ENCODE results near the gene CBLC.

Gene CBLC

DNA sequence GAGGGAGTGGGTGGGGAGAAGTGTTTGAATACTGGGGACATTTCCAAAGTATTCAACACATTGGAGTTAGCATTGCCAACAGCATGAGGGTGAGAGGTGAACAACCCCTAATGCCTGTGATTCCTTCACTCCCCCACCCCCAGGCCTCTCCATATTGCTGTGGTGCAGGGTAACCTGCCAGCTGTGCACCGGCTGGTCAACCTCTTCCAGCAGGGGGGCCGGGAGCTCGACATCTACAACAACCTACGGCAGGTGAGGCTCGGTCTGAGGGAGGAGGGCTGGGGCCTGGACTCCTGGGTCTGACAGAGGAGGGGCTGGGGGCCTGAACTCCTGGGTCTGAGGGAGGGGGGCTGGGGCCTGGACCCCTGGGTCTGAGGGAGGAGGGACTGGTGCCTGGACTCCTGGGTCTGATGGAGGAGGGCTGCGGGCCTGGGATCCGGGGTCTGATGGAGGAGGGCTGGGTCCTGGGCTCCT lies 21.6 kb upstream of the CBLC start:
- no peak overlapping the region for H2BK5ac ChIP-seq (ENCODE audit: low read length)
- no peak overlapping the region for H3K9ac ChIP-seq (ENCODE audit: low read depth, low read length, poor library complexity)
- H3K4me3 ChIP-seq (ENCODE audit: low read length in 2 of 2), result no peak overlapping the region
- H3K27me3 ChIP-seq (ENCODE audit: control insufficient read depth in 3 of 3, insufficient read depth in 3 of 3, low read depth in 1 of 3, low read length in 3 of 3), result peaks cover 0 to 66% (median 27%) of the 10 kb centered on the region in 3 experiments
- no peak overlapping the region for H4K91ac ChIP-seq (ENCODE audit: low read depth, low read length, poor library complexity)
- H3K9me3 ChIP-seq (replicated peaks in 1 of 2; ENCODE audit: control insufficient read depth in 2 of 2, insufficient read depth in 1 of 2, low read depth in 1 of 2, low read length in 2 of 2), result no peaks in the 10 kb centered on the region
- H3K36me3 ChIP-seq (replicated peaks in 1 of 2; ENCODE audit: control insufficient read depth in 2 of 2, insufficient read depth in 2 of 2, low read length in 2 of 2), result peaks cover 0 to 10% of the 10 kb centered on the region in 2 donors
- DNase-seq (ENCODE audit: low spot score), result no peak
- H2BK120ac ChIP-seq (ENCODE audit: low read depth, low read length), result no peak overlapping the region
- no peak overlapping the region for H2AFZ ChIP-seq (ENCODE audit: low read length)
- H2BK12ac ChIP-seq (ENCODE audit: low read length), result no peak overlapping the region
- no peak overlapping the region for H3K4me2 ChIP-seq (ENCODE audit: insufficient read depth, low read length, poor library complexity, severe bottlenecking)
- no peak overlapping the region for H3K14ac ChIP-seq (ENCODE audit: low read length)
- H3K4ac ChIP-seq (ENCODE audit: low read length), result no peak overlapping the region
- no peak overlapping the region for H3K23ac ChIP-seq (ENCODE audit: low read depth, low read length, poor library complexity)
- H2BK15ac ChIP-seq (ENCODE audit: low read length), result peak overlapping the region; percentile 24
- no peak overlapping the region for H4K8ac ChIP-seq (ENCODE audit: low read depth, low read length)
- WGBS, 2 donors (ENCODE audit: extremely low coverage in 2 of 2, insufficient read length in 2 of 2, insufficient replicate concordance in 1 of 2), result no CpG with 5 or more reads among the region's 7 CpGs
- no peak overlapping the region for H3K27ac ChIP-seq (replicated peaks; ENCODE audit: low read length)
- H3K4me1 ChIP-seq (ENCODE audit: control insufficient read depth in 2 of 2, insufficient read depth in 1 of 2, low read depth in 1 of 2, low read length in 2 of 2), result peaks cover 17 to 28% of the 10 kb centered on the region in 2 donors
- H2AK5ac ChIP-seq (ENCODE audit: low read depth, low read length), result no peak overlapping the region
- H3K79me1 ChIP-seq (ENCODE audit: low read depth, low read length), result no peaks in the 10 kb centered on the region
- no peak overlapping the region for H3K18ac ChIP-seq (ENCODE audit: low read length)

DNA sequence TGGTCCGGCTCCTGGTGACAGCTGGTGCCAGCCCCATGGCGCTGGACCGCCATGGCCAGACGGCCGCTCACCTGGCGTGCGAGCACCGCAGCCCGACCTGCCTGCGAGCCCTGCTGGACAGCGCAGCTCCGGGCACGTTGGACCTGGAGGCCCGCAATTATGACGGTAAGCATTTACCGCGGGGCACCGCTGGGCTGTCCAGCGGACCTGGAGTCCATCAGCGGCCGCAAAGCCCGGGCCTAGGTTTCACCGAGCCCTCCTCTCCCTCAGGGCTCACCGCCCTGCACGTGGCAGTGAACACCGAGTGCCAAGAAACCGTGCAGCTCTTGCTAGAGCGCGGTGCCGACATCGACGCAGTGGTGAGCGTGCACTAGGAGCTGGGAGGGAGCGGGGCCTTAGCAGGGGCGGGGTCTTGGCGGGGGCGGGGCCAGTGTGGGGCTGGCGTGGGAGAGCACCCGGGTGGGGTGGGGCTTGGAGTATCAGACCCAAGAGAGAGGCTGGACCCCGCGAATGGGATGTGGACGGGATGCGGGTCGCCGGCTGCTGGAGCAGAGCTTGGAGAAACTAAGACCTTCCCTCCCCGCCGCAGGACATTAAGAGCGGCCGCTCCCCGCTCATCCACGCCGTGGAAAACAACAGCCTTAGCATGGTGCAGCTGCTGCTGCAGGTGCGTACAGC lies 20.5 kb upstream of the CBLC start:
- peaks cover 0 to 10% of the 10 kb centered on the region in 2 donors for H3K36me3 ChIP-seq (replicated peaks in 1 of 2; ENCODE audit: control insufficient read depth in 2 of 2, insufficient read depth in 2 of 2, low read length in 2 of 2)
- peak overlapping the region; percentile 92 for H2BK5ac ChIP-seq (ENCODE audit: low read length)
- WGBS, 2 donors (ENCODE audit: extremely low coverage in 2 of 2, insufficient read length in 2 of 2, insufficient replicate concordance in 1 of 2), result no CpG with 5 or more reads among the region's 53 CpGs
- no peak overlapping the region for H4K8ac ChIP-seq (ENCODE audit: low read depth, low read length)
- H4K91ac ChIP-seq (ENCODE audit: low read depth, low read length, poor library complexity), result no peak overlapping the region
- H2BK120ac ChIP-seq (ENCODE audit: low read depth, low read length), result no peak overlapping the region
- peak overlapping the region; percentile 69 for H3K4ac ChIP-seq (ENCODE audit: low read length)
- H3K9me3 ChIP-seq (replicated peaks in 1 of 2; ENCODE audit: control insufficient read depth in 2 of 2, insufficient read depth in 1 of 2, low read depth in 1 of 2, low read length in 2 of 2), result no peaks in the 10 kb centered on the region
- no peak overlapping the region for H2BK12ac ChIP-seq (ENCODE audit: low read length)
- no peak for DNase-seq (ENCODE audit: low spot score)
- peak overlapping the region; percentile 82 for H3K23ac ChIP-seq (ENCODE audit: low read depth, low read length, poor library complexity)
- no peak overlapping the region for H3K27ac ChIP-seq (replicated peaks; ENCODE audit: low read length)
- H3K27me3 ChIP-seq (ENCODE audit: control insufficient read depth in 3 of 3, insufficient read depth in 3 of 3, low read depth in 1 of 3, low read length in 3 of 3), result peaks cover 0 to 62% (median 27%) of the 10 kb centered on the region in 3 experiments
- H2BK15ac ChIP-seq (ENCODE audit: low read length), result peak overlapping the region; percentile 69
- peak overlapping the region; percentile 90 for H3K4me2 ChIP-seq (ENCODE audit: insufficient read depth, low read length, poor library complexity, severe bottlenecking)
- no peak overlapping the region for H2AFZ ChIP-seq (ENCODE audit: low read length)
- peak overlapping the region; percentile 77 for H3K14ac ChIP-seq (ENCODE audit: low read length)
- H3K79me1 ChIP-seq (ENCODE audit: low read depth, low read length), result no peaks in the 10 kb centered on the region
- H2AK5ac ChIP-seq (ENCODE audit: low read depth, low read length), result peak overlapping the region; percentile 1
- H3K4me1 ChIP-seq (ENCODE audit: control insufficient read depth in 2 of 2, insufficient read depth in 1 of 2, low read depth in 1 of 2, low read length in 2 of 2), result peaks cover 17 to 28% of the 10 kb centered on the region in 2 donors
- H3K9ac ChIP-seq (ENCODE audit: low read depth, low read length, poor library complexity), result peak overlapping the region; percentile 85
- peak overlapping the region; percentile 17 to 82 for H3K4me3 ChIP-seq (ENCODE audit: low read length in 2 of 2)
- H3K18ac ChIP-seq (ENCODE audit: low read length), result peak overlapping the region; percentile 98

DNA sequence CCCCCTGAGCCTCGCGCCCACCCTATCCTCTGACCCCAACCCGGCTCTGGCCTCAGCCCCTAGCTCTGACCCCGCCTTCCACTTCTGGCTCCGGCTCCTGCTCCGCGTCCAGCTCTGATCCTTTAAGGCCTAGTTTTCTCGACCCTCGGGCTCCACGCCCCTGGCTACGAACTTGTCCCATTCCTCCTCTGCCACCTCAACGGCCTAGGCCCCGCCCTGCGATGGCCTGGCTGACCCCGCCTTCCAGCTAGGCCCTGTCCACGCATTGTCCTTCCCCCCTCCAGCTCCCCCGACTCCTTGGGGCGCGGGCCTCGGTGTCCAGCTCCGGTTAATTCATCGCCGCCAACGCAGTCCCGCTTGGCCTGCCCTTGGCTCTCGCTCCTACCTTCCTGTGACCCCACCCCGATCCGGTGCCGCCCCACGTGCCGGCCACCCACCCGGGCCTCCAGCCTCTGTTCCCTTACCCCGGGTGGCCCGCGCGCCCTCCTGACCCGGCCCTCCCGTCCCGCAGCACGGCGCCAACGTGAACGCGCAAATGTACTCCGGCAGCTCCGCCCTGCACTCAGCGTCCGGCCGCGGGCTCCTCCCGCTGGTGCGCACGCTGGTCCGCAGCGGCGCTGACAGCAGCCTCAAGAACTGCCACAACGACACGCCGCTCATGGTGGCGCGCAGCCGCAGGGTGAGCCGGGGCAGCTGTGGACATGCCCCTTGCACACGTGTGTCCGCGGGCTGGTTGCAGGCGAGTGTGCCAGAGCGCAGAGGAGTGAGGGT lies 19.8 kb upstream of the CBLC start:
- Histone ChIP-seq H3K27ac (replicated peaks; ENCODE audit: low read length) (no peak overlapping the region), H2AFZ (ENCODE audit: low read length) (no peak overlapping the region), H3K36me3 (replicated peaks in 1 of 2; ENCODE audit: control insufficient read depth in 2 of 2, insufficient read depth in 2 of 2, low read length in 2 of 2) (peaks cover 0 to 10% of the 10 kb centered on the region in 2 donors), H3K27me3 (ENCODE audit: control insufficient read depth in 3 of 3, insufficient read depth in 3 of 3, low read depth in 1 of 3, low read length in 3 of 3) (peaks cover 0 to 57% (median 25%) of the 10 kb centered on the region in 3 experiments), H3K18ac (ENCODE audit: low read length) (peak overlapping the region; percentile 98), H3K79me1 (ENCODE audit: low read depth, low read length) (no peaks in the 10 kb centered on the region), H3K4me3 (ENCODE audit: low read length in 2 of 2) (peak overlapping the region; percentile 17 to 82), H2AK5ac (ENCODE audit: low read depth, low read length) (no peak overlapping the region), H2BK5ac (ENCODE audit: low read length) (peak overlapping the region; percentile 92), H3K14ac (ENCODE audit: low read length) (peak overlapping the region; percentile 79), H3K4me2 (ENCODE audit: insufficient read depth, low read length, poor library complexity, severe bottlenecking) (peak overlapping the region; percentile 90), H2BK12ac (ENCODE audit: low read length) (no peak overlapping the region), H2BK15ac (ENCODE audit: low read length) (peak overlapping the region; percentile 25), H2BK120ac (ENCODE audit: low read depth, low read length) (no peak overlapping the region), H3K9ac (ENCODE audit: low read depth, low read length, poor library complexity) (peak overlapping the region; percentile 85), H4K8ac (ENCODE audit: low read depth, low read length) (no peak overlapping the region), H4K91ac (ENCODE audit: low read depth, low read length, poor library complexity) (no peak overlapping the region), H3K9me3 (replicated peaks in 1 of 2; ENCODE audit: control insufficient read depth in 2 of 2, insufficient read depth in 1 of 2, low read depth in 1 of 2, low read length in 2 of 2) (no peaks in the 10 kb centered on the region), H3K4ac (ENCODE audit: low read length) (no peak overlapping the region), H3K4me1 (ENCODE audit: control insufficient read depth in 2 of 2, insufficient read depth in 1 of 2, low read depth in 1 of 2, low read length in 2 of 2) (peaks cover 17 to 23% of the 10 kb centered on the region in 2 donors), H3K23ac (ENCODE audit: low read depth, low read length, poor library complexity) (peak overlapping the region; percentile 82)
- no CpG with 5 or more reads among the region's 68 CpGs for WGBS, 2 donors (ENCODE audit: extremely low coverage in 2 of 2, insufficient read length in 2 of 2, insufficient replicate concordance in 1 of 2)
- peak; percentile 71 for DNase-seq (ENCODE audit: low spot score)

DNA sequence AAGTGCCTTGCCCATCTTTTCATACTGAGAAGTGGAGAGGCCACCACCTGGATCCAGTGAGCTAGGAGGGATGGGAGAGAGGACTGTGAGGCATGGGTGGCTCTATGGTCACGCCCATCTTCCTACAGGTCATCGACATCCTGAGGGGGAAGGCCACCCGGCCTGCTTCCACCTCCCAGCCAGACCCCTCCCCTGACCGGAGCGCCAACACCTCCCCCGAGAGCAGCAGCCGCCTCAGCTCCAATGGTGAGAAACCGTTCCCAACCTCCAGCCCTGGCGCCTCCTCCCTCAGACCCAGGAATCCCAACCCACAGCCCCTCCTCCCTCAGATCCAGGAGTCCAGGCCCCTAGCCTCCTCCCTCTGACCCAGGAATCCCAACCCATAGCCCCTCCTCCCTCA lies 19.1 kb upstream of the CBLC start:
- Histone ChIP-seq H3K4me1 (ENCODE audit: control insufficient read depth in 2 of 2, insufficient read depth in 1 of 2, low read depth in 1 of 2, low read length in 2 of 2) (peaks cover 15 to 19% of the 10 kb centered on the region in 2 donors), H2BK12ac (ENCODE audit: low read length) (no peak overlapping the region), H3K27me3 (ENCODE audit: control insufficient read depth in 3 of 3, insufficient read depth in 3 of 3, low read depth in 1 of 3, low read length in 3 of 3) (peaks cover 0 to 52% (median 25%) of the 10 kb centered on the region in 3 experiments), H3K18ac (ENCODE audit: low read length) (peak overlapping the region; percentile 67), H2AFZ (ENCODE audit: low read length) (no peak overlapping the region), H3K9me3 (replicated peaks in 1 of 2; ENCODE audit: control insufficient read depth in 2 of 2, insufficient read depth in 1 of 2, low read depth in 1 of 2, low read length in 2 of 2) (no peaks in the 10 kb centered on the region), H4K8ac (ENCODE audit: low read depth, low read length) (no peak overlapping the region), H4K91ac (ENCODE audit: low read depth, low read length, poor library complexity) (no peak overlapping the region), H3K36me3 (replicated peaks in 1 of 2; ENCODE audit: control insufficient read depth in 2 of 2, insufficient read depth in 2 of 2, low read length in 2 of 2) (peaks cover 0 to 10% of the 10 kb centered on the region in 2 donors), H2AK5ac (ENCODE audit: low read depth, low read length) (no peak overlapping the region), H2BK120ac (ENCODE audit: low read depth, low read length) (no peak overlapping the region), H3K14ac (ENCODE audit: low read length) (no peak overlapping the region), H3K4me3 (ENCODE audit: low read length in 2 of 2) (peak overlapping the region in 1 of 2 donors; percentile 82), H2BK5ac (ENCODE audit: low read length) (no peak overlapping the region), H3K79me1 (ENCODE audit: low read depth, low read length) (no peaks in the 10 kb centered on the region), H3K9ac (ENCODE audit: low read depth, low read length, poor library complexity) (peak overlapping the region; percentile 2), H3K23ac (ENCODE audit: low read depth, low read length, poor library complexity) (no peak overlapping the region), H3K27ac (replicated peaks; ENCODE audit: low read length) (no peak overlapping the region), H3K4me2 (ENCODE audit: insufficient read depth, low read length, poor library complexity, severe bottlenecking) (peak overlapping the region; percentile 90), H2BK15ac (ENCODE audit: low read length) (peak overlapping the region; percentile 38), H3K4ac (ENCODE audit: low read length) (no peak overlapping the region)
- no CpG with 5 or more reads among the region's 9 CpGs for WGBS, 2 donors (ENCODE audit: extremely low coverage in 2 of 2, insufficient read length in 2 of 2, insufficient replicate concordance in 1 of 2)
- DNase-seq (ENCODE audit: low spot score), result no peak
